ENCODE results near the gene GIPC3. TPM values are rescaled to one million over a fixed set of nuclear protein-coding genes. Genes with fewer than 3 reads are reported as not detected.

GIPC3 gene, protein sequence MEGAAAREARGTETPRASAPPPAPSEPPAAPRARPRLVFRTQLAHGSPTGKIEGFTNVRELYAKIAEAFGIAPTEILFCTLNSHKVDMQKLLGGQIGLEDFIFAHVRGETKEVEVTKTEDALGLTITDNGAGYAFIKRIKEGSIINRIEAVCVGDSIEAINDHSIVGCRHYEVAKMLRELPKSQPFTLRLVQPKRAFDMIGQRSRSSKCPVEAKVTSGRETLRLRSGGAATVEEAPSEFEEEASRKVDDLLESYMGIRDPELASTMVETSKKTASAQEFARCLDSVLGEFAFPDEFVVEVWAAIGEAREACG
- total RNA-seq (under 1 TPM; 0.64 to 0.70 TPM), polyA plus RNA-seq (under 1 TPM in 1 of 2 donors, not detected in 1; 0.45 TPM)

- H3K4me3 ChIP-seq (ENCODE audit: low read length in 2 of 2), result peak within 1 kb of the TSS in 1 of 2 donors; percentile 38
- POLR2A ChIA-PET (ENCODE audit: partially characterized antibody), result interaction anchor here (1.1 to 1.5 kb wide), 3 partner anchors 29 to 42 kb away, joined by 3 to 7 read pairs (median 7); no protein-coding TSS in a partner anchor
- H3K4me3 Mint-ChIP-seq, result peak within 1 kb of the TSS in 6 of 8 donors; percentile 29 to 59 (median 46)
Observed at GRCh38 chr19:3585301-3586126, at the start of gene GIPC3. Gene GIPC3 (plus strand): TSS chr19:3585478. CDS start chr19:3585598, 120 bp downstream.

DNA sequence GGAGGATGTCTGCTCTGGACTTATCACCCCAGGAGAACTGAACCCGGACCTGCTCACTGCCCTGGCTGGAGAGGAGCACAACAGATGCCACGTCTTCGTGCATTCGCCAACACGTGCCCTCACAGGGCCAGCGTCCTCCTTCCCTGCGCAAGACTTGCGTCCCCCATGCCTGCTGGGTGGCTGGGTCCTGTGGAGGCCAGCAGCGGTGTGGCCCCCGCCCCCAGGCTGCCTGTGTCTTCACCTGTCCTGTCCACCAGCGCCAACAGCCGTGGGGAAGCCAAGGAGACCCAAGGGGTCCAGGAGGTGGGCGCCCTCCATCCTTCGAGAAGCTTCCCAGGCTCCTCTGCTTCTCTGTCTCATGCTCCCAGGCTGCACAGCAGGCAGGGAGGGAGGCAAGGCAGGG lies 49.7 kb upstream of the GIPC3 start:
- Histone ChIP-seq H3K4me3 (ENCODE audit: low read length in 2 of 2) (no peak overlapping the region), H3K4me1 (ENCODE audit: insufficient read depth, low read length) (no peaks in the 10 kb centered on the region), H3K27me3 (ENCODE audit: insufficient read depth, low read length) (no peaks in the 10 kb centered on the region), H3K36me3 (ENCODE audit: insufficient read depth, low read length) (peaks cover 44% of the 10 kb centered on the region), H3K9me3 (ENCODE audit: control insufficient read depth in 1 of 2, low read length in 2 of 2) (no peaks in the 10 kb centered on the region), H3K27ac (ENCODE audit: low read depth, low read length) (no peak overlapping the region)
- peaks cover 0 to 1% (median 0%) of the 10 kb centered on the region in 4 donors for H3K4me1 Mint-ChIP-seq
- no peak for DNase-seq
- H3K27me3 Mint-ChIP-seq, result no peaks in the 10 kb centered on the region
- intact Hi-C loops (cut with micrococcal nuclease), result no loop called here
- H3K27ac Mint-ChIP-seq, result no peak overlapping the region
- ChIA-PET POLR2A (ENCODE audit: partially characterized antibody) (interaction anchor here (1.3 to 1.7 kb wide), 3 partner anchors 9 to 21 kb away, joined by 3 to 4 read pairs (median 3); no protein-coding TSS in a partner anchor), CTCF (ENCODE audit: partially characterized antibody) (no interaction called here)
- no peak overlapping the region for H3K4me3 Mint-ChIP-seq
- H3K36me3 Mint-ChIP-seq, result peaks cover 19 to 29% of the 10 kb centered on the region in 2 donors
- no peaks in the 10 kb centered on the region for H3K9me3 Mint-ChIP-seq

More at GRCh38 chr19:3585301-3586126, at the start of gene GIPC3:
- H3K36me3 Mint-ChIP-seq, result no peaks in the 10 kb centered on the region
- peak within 1 kb of the TSS in 1 of 7 donors; percentile 43 for H3K27ac Mint-ChIP-seq
- no peaks in the 10 kb centered on the region for H3K27me3 ChIP-seq (ENCODE audit: insufficient read depth, low read length)
- H3K9me3 ChIP-seq (ENCODE audit: control insufficient read depth in 1 of 2, low read length in 2 of 2), result no peaks in the 10 kb centered on the region
- CTCF ChIA-PET (ENCODE audit: partially characterized antibody), result interaction anchor here (0.5 to 3.0 kb wide), 9 partner anchors 11 to 1160 kb away, joined by 3 to 12 read pairs (median 8); partner anchors contain the start of gene MFSD12
- H3K4me1 Mint-ChIP-seq, result no peaks in the 10 kb centered on the region
- H3K9me3 Mint-ChIP-seq, result no peaks in the 10 kb centered on the region
- no peak for DNase-seq
- no peaks in the 10 kb centered on the region for H3K36me3 ChIP-seq (ENCODE audit: insufficient read depth, low read length)
- intact Hi-C loops (cut with micrococcal nuclease), result loop anchor here (5.0 kb wide), 1 partner anchor 38 kb away; no protein-coding TSS in a partner anchor
- H3K4me1 ChIP-seq (ENCODE audit: insufficient read depth, low read length), result peaks cover 6% of the 10 kb centered on the region
- H3K27ac ChIP-seq (ENCODE audit: low read depth, low read length), result no peak within 1 kb of the TSS
- no peaks in the 10 kb centered on the region for H3K27me3 Mint-ChIP-seq

GRCh38 chr19:3535981-3536380 lies 49.3 kb upstream of the GIPC3 start:
- Histone ChIP-seq H3K4me3 (ENCODE audit: low read length in 2 of 2) (no peak overlapping the region), H3K27me3 (ENCODE audit: insufficient read depth, low read length) (no peaks in the 10 kb centered on the region), H3K36me3 (ENCODE audit: insufficient read depth, low read length) (peaks cover 40% of the 10 kb centered on the region), H3K9me3 (ENCODE audit: control insufficient read depth in 1 of 2, low read length in 2 of 2) (no peaks in the 10 kb centered on the region), H3K27ac (ENCODE audit: low read depth, low read length) (no peak overlapping the region), H3K4me1 (ENCODE audit: insufficient read depth, low read length) (no peaks in the 10 kb centered on the region)
- H3K27ac Mint-ChIP-seq, result no peak overlapping the region
- intact Hi-C loops (cut with micrococcal nuclease), result no loop called here
- H3K9me3 Mint-ChIP-seq, result no peaks in the 10 kb centered on the region
- H3K27me3 Mint-ChIP-seq, result no peaks in the 10 kb centered on the region
- peaks cover 0 to 1% (median 0%) of the 10 kb centered on the region in 4 donors for H3K4me1 Mint-ChIP-seq
- H3K36me3 Mint-ChIP-seq, result peaks cover 19 to 29% of the 10 kb centered on the region in 2 donors
- ChIA-PET CTCF (ENCODE audit: partially characterized antibody) (interaction anchor here (1.2 kb wide), 1 partner anchor 10 kb away, joined by 3 read pairs; no protein-coding TSS in a partner anchor), POLR2A (ENCODE audit: partially characterized antibody) (interaction anchor here (1.3 to 1.7 kb wide), 3 partner anchors 9 to 21 kb away, joined by 3 to 4 read pairs (median 3); no protein-coding TSS in a partner anchor)
- DNase-seq, result no peak
- H3K4me3 Mint-ChIP-seq, result peak overlapping the region in 1 of 8 donors; percentile 20

DNA sequence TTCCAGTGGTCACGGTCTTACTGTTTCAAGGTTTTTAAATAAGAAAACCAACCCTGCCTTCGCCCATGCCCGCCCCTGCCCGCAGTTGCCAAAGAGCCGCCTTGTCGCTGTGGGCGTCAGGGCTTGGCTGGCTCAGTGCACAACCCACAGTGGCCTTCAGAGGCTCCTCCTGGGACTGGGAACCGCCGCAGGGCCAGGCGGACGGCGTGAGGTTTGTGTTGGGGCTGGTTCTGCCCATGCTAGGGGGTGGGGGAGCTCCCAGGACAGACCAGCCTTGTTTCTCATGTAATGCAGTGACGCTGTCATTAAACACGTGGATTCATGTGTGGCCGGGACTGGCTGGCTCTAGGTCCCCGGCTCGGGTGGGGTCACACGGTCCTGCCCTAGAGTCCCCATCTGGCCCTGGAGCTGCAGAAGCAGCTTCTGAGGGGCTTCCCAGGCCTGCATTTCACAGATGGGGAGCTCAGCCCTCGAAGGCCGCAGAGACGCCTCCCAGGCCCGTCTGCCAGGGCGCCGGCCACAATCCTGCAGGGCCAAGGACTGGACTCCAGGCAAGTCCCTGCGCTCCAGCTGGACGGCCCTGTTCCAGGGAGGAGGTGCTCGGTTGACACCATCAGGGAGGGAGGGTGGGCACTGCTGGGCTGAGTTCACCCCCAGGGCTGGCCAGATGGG lies 48.7 kb upstream of the GIPC3 start:
- no peak overlapping the region for H3K4me3 ChIP-seq (ENCODE audit: low read length in 2 of 2)
- H3K4me1 ChIP-seq (ENCODE audit: insufficient read depth, low read length), result no peaks in the 10 kb centered on the region
- no peaks in the 10 kb centered on the region for H3K27me3 ChIP-seq (ENCODE audit: insufficient read depth, low read length)
- no peak for DNase-seq
- no peak overlapping the region for H3K27ac Mint-ChIP-seq
- H3K27ac ChIP-seq (ENCODE audit: low read depth, low read length), result no peak overlapping the region
- intact Hi-C loops (cut with micrococcal nuclease), result no loop called here
- H3K4me3 Mint-ChIP-seq, result peak overlapping the region in 1 of 8 donors; percentile 20
- no peaks in the 10 kb centered on the region for H3K27me3 Mint-ChIP-seq
- no peaks in the 10 kb centered on the region for H3K9me3 Mint-ChIP-seq
- no peaks in the 10 kb centered on the region for H3K9me3 ChIP-seq (ENCODE audit: control insufficient read depth in 1 of 2, low read length in 2 of 2)
- H3K4me1 Mint-ChIP-seq, result no peaks in the 10 kb centered on the region
- ChIA-PET CTCF (ENCODE audit: partially characterized antibody) (interaction anchor here (1.2 to 1.4 kb wide), 2 partner anchors 10 to 20 kb away, joined by 3 read pairs; partner anchors contain the start of gene MFSD12), POLR2A (ENCODE audit: partially characterized antibody) (interaction anchor here (1.3 to 1.7 kb wide), 4 partner anchors 9 to 20 kb away, joined by 3 to 4 read pairs (median 4); no protein-coding TSS in a partner anchor)
- H3K36me3 Mint-ChIP-seq, result peaks cover 14 to 24% of the 10 kb centered on the region in 2 donors
- H3K36me3 ChIP-seq (ENCODE audit: insufficient read depth, low read length), result peaks cover 34% of the 10 kb centered on the region

- Histone ChIP-seq H3K36me3 (ENCODE audit: insufficient read depth, low read length) (peaks cover 32% of the 10 kb centered on the region), H3K9me3 (ENCODE audit: control insufficient read depth in 1 of 2, low read length in 2 of 2) (no peaks in the 10 kb centered on the region), H3K4me3 (ENCODE audit: low read length in 2 of 2) (no peak overlapping the region), H3K27me3 (ENCODE audit: insufficient read depth, low read length) (no peaks in the 10 kb centered on the region), H3K27ac (ENCODE audit: low read depth, low read length) (no peak overlapping the region), H3K4me1 (ENCODE audit: insufficient read depth, low read length) (no peaks in the 10 kb centered on the region)
- H3K36me3 Mint-ChIP-seq, result peaks cover 14 to 24% of the 10 kb centered on the region in 2 donors
- ChIA-PET CTCF (ENCODE audit: partially characterized antibody) (interaction anchor here (1.2 to 1.4 kb wide), 2 partner anchors 9 to 20 kb away, joined by 3 read pairs; partner anchors contain the start of gene MFSD12), POLR2A (ENCODE audit: partially characterized antibody) (interaction anchor here (1.3 to 1.7 kb wide), 3 partner anchors 8 to 20 kb away, joined by 3 to 4 read pairs (median 4); no protein-coding TSS in a partner anchor)
- no peaks in the 10 kb centered on the region for H3K4me1 Mint-ChIP-seq
- no peak overlapping the region for H3K4me3 Mint-ChIP-seq
- intact Hi-C loops (cut with micrococcal nuclease), result no loop called here
- H3K27ac Mint-ChIP-seq, result no peak overlapping the region
- H3K27me3 Mint-ChIP-seq, result no peaks in the 10 kb centered on the region
- H3K9me3 Mint-ChIP-seq, result no peaks in the 10 kb centered on the region
- DNase-seq, result no peak
Observed at GRCh38 chr19:3537101-3537437, 48.2 kb upstream of the GIPC3 start.

- no peaks in the 10 kb centered on the region for H3K4me1 Mint-ChIP-seq
- H3K9me3 Mint-ChIP-seq, result no peaks in the 10 kb centered on the region
- intact Hi-C loops (cut with micrococcal nuclease), result no loop called here
- Histone ChIP-seq H3K4me3 (ENCODE audit: low read length in 2 of 2) (no peak overlapping the region), H3K27me3 (ENCODE audit: insufficient read depth, low read length) (no peaks in the 10 kb centered on the region), H3K27ac (ENCODE audit: low read depth, low read length) (no peak overlapping the region), H3K9me3 (ENCODE audit: control insufficient read depth in 1 of 2, low read length in 2 of 2) (no peaks in the 10 kb centered on the region), H3K4me1 (ENCODE audit: insufficient read depth, low read length) (no peaks in the 10 kb centered on the region), H3K36me3 (ENCODE audit: insufficient read depth, low read length) (peaks cover 27% of the 10 kb centered on the region)
- H3K27me3 Mint-ChIP-seq, result no peaks in the 10 kb centered on the region
- ChIA-PET CTCF (ENCODE audit: partially characterized antibody) (interaction anchor here (1.4 kb wide), 1 partner anchor 19 kb away, joined by 3 read pairs; the partner anchor contains the start of gene MFSD12), POLR2A (ENCODE audit: partially characterized antibody) (interaction anchor here (0.7 to 1.5 kb wide), 3 partner anchors 17 to 21 kb away, joined by 4 read pairs; no protein-coding TSS in a partner anchor)
- H3K36me3 Mint-ChIP-seq, result peaks cover 14 to 24% of the 10 kb centered on the region in 2 donors
- H3K27ac Mint-ChIP-seq, result peak overlapping the region in 1 of 7 donors; percentile 57
- no peak overlapping the region for H3K4me3 Mint-ChIP-seq
- no peak for DNase-seq
Observed at GRCh38 chr19:3537438-3538240, 47.6 kb upstream of the GIPC3 start.
